Suprapubic skin (tissue), 3 donors: Measurements from ENCODE around the gene KNOP1.

Source experiments
- EP300 ChIP-seq: sonication (generic); formaldehyde crosslinking; IDR thresholded peaks from one replicate; pipeline ENCODE4 v1.6.1; 2017; ENCODE audit warnings: antibody characterized with exemption
- TF ChIP-seq, protein P1 (sequence below), 2 donors: fragments of 200-600 bp in 1 of 2; fragments of 450-650 bp in 1 of 2; sonication (generic) in 1 of 2; IDR thresholded peaks; one replicate each; pipeline ENCODE4 v1.5.1; 2016 to 2019; ENCODE audit warnings: antibody characterized with exemption in 2 of 2, mild to moderate bottlenecking in 1 of 2, moderate library complexity in 1 of 2

DNA sequence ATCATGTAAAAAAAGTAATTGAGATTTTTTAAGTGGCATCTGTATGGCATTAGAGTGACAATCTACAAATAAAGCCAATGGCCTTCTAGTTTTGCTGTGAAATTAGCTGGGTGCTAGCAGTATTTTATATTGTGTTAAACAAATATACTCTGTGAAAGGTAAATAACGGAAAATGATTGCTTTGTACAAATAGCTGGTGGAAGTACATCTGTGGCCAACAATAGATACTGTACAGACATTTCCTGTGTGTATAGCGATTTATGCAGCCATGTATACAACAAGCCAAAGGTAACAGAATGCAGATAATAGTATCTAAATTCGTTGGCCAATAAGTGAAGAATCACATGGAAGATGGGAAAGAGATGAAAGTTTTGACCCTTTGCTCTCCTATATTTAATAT is 26.6 kb upstream of the KNOP1 start:
- TF ChIP-seq, protein P1, sequence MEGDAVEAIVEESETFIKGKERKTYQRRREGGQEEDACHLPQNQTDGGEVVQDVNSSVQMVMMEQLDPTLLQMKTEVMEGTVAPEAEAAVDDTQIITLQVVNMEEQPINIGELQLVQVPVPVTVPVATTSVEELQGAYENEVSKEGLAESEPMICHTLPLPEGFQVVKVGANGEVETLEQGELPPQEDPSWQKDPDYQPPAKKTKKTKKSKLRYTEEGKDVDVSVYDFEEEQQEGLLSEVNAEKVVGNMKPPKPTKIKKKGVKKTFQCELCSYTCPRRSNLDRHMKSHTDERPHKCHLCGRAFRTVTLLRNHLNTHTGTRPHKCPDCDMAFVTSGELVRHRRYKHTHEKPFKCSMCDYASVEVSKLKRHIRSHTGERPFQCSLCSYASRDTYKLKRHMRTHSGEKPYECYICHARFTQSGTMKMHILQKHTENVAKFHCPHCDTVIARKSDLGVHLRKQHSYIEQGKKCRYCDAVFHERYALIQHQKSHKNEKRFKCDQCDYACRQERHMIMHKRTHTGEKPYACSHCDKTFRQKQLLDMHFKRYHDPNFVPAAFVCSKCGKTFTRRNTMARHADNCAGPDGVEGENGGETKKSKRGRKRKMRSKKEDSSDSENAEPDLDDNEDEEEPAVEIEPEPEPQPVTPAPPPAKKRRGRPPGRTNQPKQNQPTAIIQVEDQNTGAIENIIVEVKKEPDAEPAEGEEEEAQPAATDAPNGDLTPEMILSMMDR (IDR thresholded peaks at IDR 0.05) = no peak
- TF ChIP-seq EP300 = no peak
